CD14-positive monocyte (primary cell): ENCODE results near the gene SESN3. TPM values are rescaled to one million over a fixed set of nuclear protein-coding genes. Genes with fewer than 3 reads are reported as not detected.
A peak's percentile ranks its signal among the peaks of the same experiment; 100 is the strongest.

Experiments used
- DNase-seq, 3 donors: peaks; one replicate each; pipeline ENCODE4 v3.0.0-alpha.2; 2011 to 2022
- H2AFZ ChIP-seq: 2 replicates; pipeline ENCODE4 v1.6.0; 2012; ENCODE audit warnings: mild to moderate bottlenecking, low read depth, low read length, inconsistent platforms; ENCODE audit not compliant: insufficient read depth, poor library complexity, severe bottlenecking
- H3K27ac ChIP-seq, 2 donors: 1 replicate in 1 of 2; 2 replicates in 1 of 2; pipeline ENCODE4 v1.5.1; 2012 to 2013; ENCODE audit warnings: low read length in 2 of 2, control low read depth in 1 of 2, inconsistent platforms in 1 of 2, low read depth in 1 of 2, mild to moderate bottlenecking in 1 of 2
- H3K27me3 ChIP-seq, 2 donors: one replicate each; pipeline versions ENCODE4 v1.6.0 to v1.6.1; 2011 to 2013; ENCODE audit warnings: low read length in 2 of 2; ENCODE audit not compliant: control insufficient read depth in 2 of 2, insufficient read depth in 2 of 2
- H3K36me3 ChIP-seq, 2 donors: replicated peaks in 1 of 2; 1 replicate in 1 of 2; 2 replicates in 1 of 2; pipeline versions ENCODE4 v1.5.1 to v1.6.1; 2012 to 2013; ENCODE audit warnings: low read length in 2 of 2, control low read depth in 1 of 2, inconsistent platforms in 1 of 2, mild to moderate bottlenecking in 1 of 2; ENCODE audit not compliant: insufficient read depth in 2 of 2, control insufficient read depth in 1 of 2
- H3K4me1 ChIP-seq, 2 donors: 1 replicate in 1 of 2; 2 replicates in 1 of 2; pipeline versions ENCODE4 v1.5.1 to v1.6.1; 2012 to 2013; ENCODE audit warnings: low read length in 2 of 2, control low read depth in 1 of 2, inconsistent platforms in 1 of 2, mild to moderate bottlenecking in 1 of 2, moderate library complexity in 1 of 2; ENCODE audit not compliant: insufficient read depth in 2 of 2, control insufficient read depth in 1 of 2
- H3K4me2 ChIP-seq: replicated peaks from 2 replicates; pipeline ENCODE3; 2012; ENCODE audit warnings: low read length, moderate library complexity, mild to moderate bottlenecking; ENCODE audit not compliant: poor library complexity, severe bottlenecking; ENCODE audit errors: extremely low read depth
- H3K4me3 ChIP-seq, 3 experiments: fragments of 200-600 bp in 1 of 3; sonication (generic) in 1 of 3; replicated peaks in 1 of 3; 1 replicate in 2 of 3; 2 replicates in 1 of 3; pipeline ENCODE4 v1.5.1; 2011 to 2013; ENCODE audit warnings: low read length in 3 of 3, mild to moderate bottlenecking in 3 of 3, control low read depth in 2 of 3, low read depth in 2 of 3, inconsistent platforms in 1 of 3, moderate library complexity in 1 of 3
- H3K79me2 ChIP-seq: 2 replicates; pipeline ENCODE4 v1.6.0; 2012; ENCODE audit warnings: mild to moderate bottlenecking, control low read depth, inconsistent platforms, low read length, moderate library complexity; ENCODE audit not compliant: insufficient read depth
- H3K9ac ChIP-seq: 2 replicates; pipeline ENCODE4 v1.6.0; 2017; ENCODE audit warnings: low read length, mild to moderate bottlenecking; ENCODE audit not compliant: insufficient read depth, poor library complexity, severe bottlenecking
- H3K9me3 ChIP-seq, 2 donors: replicated peaks in 1 of 2; 1 replicate in 1 of 2; 2 replicates in 1 of 2; pipeline versions ENCODE4 v1.5.1 to v1.6.1; 2012 to 2013; ENCODE audit warnings: low read length in 2 of 2, control low read depth in 1 of 2; ENCODE audit not compliant: control insufficient read depth in 1 of 2, insufficient read depth in 1 of 2
- H4K20me1 ChIP-seq: 2 replicates; pipeline ENCODE4 v1.6.0; 2012; ENCODE audit warnings: mild to moderate bottlenecking, low read length, control low read depth, moderate library complexity; ENCODE audit not compliant: insufficient read depth
- H3K27ac Mint-ChIP-seq, 7 donors: one replicate each; pipeline ENCODE4 v1.8.0; 2020; ENCODE audit warnings: mild to moderate bottlenecking in 7 of 7, mixed read lengths in 7 of 7, moderate library complexity in 6 of 7, inconsistent platforms in 2 of 7
- H3K27me3 Mint-ChIP-seq, 3 donors: one replicate each; pipeline ENCODE4 v1.8.0; 2021 to 2022; ENCODE audit warnings: low read depth in 3 of 3, mild to moderate bottlenecking in 3 of 3, mixed read lengths in 3 of 3, moderate library complexity in 3 of 3, inconsistent platforms in 1 of 3
- H3K36me3 Mint-ChIP-seq, 2 donors: one replicate each; pipeline ENCODE4 v1.8.0; 2020; ENCODE audit warnings: mixed read lengths in 2 of 2, inconsistent platforms in 1 of 2, mild to moderate bottlenecking in 1 of 2
- H3K4me1 Mint-ChIP-seq: one replicate; pipeline ENCODE4 v1.8.0; 2020; ENCODE audit warnings: mild to moderate bottlenecking, mixed read lengths
- H3K4me3 Mint-ChIP-seq, 2 donors: one replicate each; pipeline ENCODE4 v1.8.0; 2020; ENCODE audit warnings: mild to moderate bottlenecking in 2 of 2, mixed read lengths in 2 of 2, moderate library complexity in 1 of 2
- H3K9me3 Mint-ChIP-seq, 7 donors: one replicate each; pipeline ENCODE4 v1.8.0; 2020 to 2022; ENCODE audit warnings: mixed read lengths in 7 of 7, mild to moderate bottlenecking in 6 of 7, moderate library complexity in 6 of 7, inconsistent platforms in 2 of 7
- CTCF ChIP-seq: fragments of 200-600 bp; IDR thresholded peaks from one replicate; pipeline ENCODE4 v1.8.0; 2022; ENCODE audit warnings: antibody characterized with exemption, mild to moderate bottlenecking
- WGBS: methylation state at CpG from one replicate; pipeline ENCODE4 v1.1.5; 2013; ENCODE audit warnings: missing lambda C conversion rate; ENCODE audit not compliant: insufficient coverage; 5-methylcytosine and 5-hydroxymethylcytosine counted together
- intact Hi-C, 2 donors: fragments of 100-400 bp; cut with micrococcal nuclease; formaldehyde crosslinking; loops; one replicate each; pipeline versions ENCODE4 v1.15.0 to v1.15.1; 2023
- polyA plus RNA-seq, 3 donors: library from polyadenylated mRNA; depleted of rRNA in 1 of 3; unstranded in 2 of 3; stranded (reverse) in 1 of 3; fragments of 300-500 nt in 2 of 3; fragments of >200 nt in 1 of 3; fragmentation: Illumina TruSeq in 2 of 3; gene quantifications; 1 replicate in 2 of 3; 2 replicates in 1 of 3; pipeline ENCODE4 v1.2.3, GENCODE V29; 2012 to 2021

The SESN3 gene
- polyA plus RNA-seq, 3 donors: 1.1 to 7.4 (median 1.4) TPM

GRCh38 chr11:95257456-95257971 lies 26.5 kb upstream of the SESN3 start:
- Mint-ChIP-seq H3K36me3 (no peaks in the 10 kb centered on the region), H3K4me1 (peaks cover 48% of the 10 kb centered on the region), H3K4me3 (no peak overlapping the region), H3K27ac (peak overlapping the region in 3 of 7 donors; percentile 11 to 65 (median 21)), H3K27me3 (no peaks in the 10 kb centered on the region), H3K9me3 (peaks cover 0 to 11% (median 0%) of the 10 kb centered on the region in 7 donors)
- H3K36me3 ChIP-seq: no peaks in the 10 kb centered on the region
- 100% methylated on average over 2 of the region's 4 CpGs for WGBS
- no peak for TF ChIP-seq CTCF
- intact Hi-C loops: loop anchor here in 1 of 2 donors (10.0 kb wide), 1 partner anchor 107 kb away; no protein-coding TSS in a partner anchor
- peaks cover 40 to 43% of the 10 kb centered on the region in 2 donors for H3K4me1 ChIP-seq
- no peak for DNase-seq
- no peaks in the 10 kb centered on the region for H3K9me3 ChIP-seq
- no peak overlapping the region for H2AFZ ChIP-seq
- H3K4me2 ChIP-seq: no peak overlapping the region
- no peaks in the 10 kb centered on the region for H4K20me1 ChIP-seq
- H3K27me3 ChIP-seq: no peaks in the 10 kb centered on the region
- H3K9ac ChIP-seq: no peak overlapping the region
- no peaks in the 10 kb centered on the region for H3K79me2 ChIP-seq
- H3K4me3 ChIP-seq: no peak overlapping the region
- peak overlapping the region in 1 of 2 donors; percentile 92 for H3K27ac ChIP-seq

GRCh38 chr11:95256321-95256779 lies 25.3 kb upstream of the SESN3 start:
- H3K9me3 Mint-ChIP-seq: peaks cover 0 to 11% (median 0%) of the 10 kb centered on the region in 7 donors
- H3K4me3 Mint-ChIP-seq: peak overlapping the region; percentile 45 to 50
- TF ChIP-seq CTCF: no peak
- no peaks in the 10 kb centered on the region for H3K27me3 Mint-ChIP-seq
- intact Hi-C loops: loop anchor here in 1 of 2 donors (10.0 kb wide), 1 partner anchor 108 kb away; no protein-coding TSS in a partner anchor
- Histone ChIP-seq H3K27ac (peak overlapping the region; percentile 52 to 92), H3K4me1 (peaks cover 40 to 43% of the 10 kb centered on the region in 2 donors), H2AFZ (peak overlapping the region; percentile 44), H3K9me3 (no peaks in the 10 kb centered on the region), H3K27me3 (no peaks in the 10 kb centered on the region), H3K4me2 (peak overlapping the region; percentile 66), H3K36me3 (no peaks in the 10 kb centered on the region), H4K20me1 (no peaks in the 10 kb centered on the region), H3K4me3 (peak overlapping the region in 2 of 3 experiments; percentile 12 to 74), H3K9ac (peak overlapping the region; percentile 25), H3K79me2 (no peaks in the 10 kb centered on the region)
- peak; percentile 76 to 94 (median 94) for DNase-seq
- WGBS: 0% methylated on average over 4 of the region's 9 CpGs
- peaks cover 0 to 1% of the 10 kb centered on the region in 2 donors for H3K36me3 Mint-ChIP-seq
- H3K4me1 Mint-ChIP-seq: peaks cover 52% of the 10 kb centered on the region
- H3K27ac Mint-ChIP-seq: peak overlapping the region; percentile 85 to 97 (median 92)
